ENCODE measurements around the gene SPPL2A. TPM values are rescaled to one million over a fixed set of nuclear protein-coding genes. Genes with fewer than 3 reads are reported as not detected.

Gene SPPL2A
- total RNA-seq, 1 experiment from 2014 or later = 61.0 TPM

DNA sequence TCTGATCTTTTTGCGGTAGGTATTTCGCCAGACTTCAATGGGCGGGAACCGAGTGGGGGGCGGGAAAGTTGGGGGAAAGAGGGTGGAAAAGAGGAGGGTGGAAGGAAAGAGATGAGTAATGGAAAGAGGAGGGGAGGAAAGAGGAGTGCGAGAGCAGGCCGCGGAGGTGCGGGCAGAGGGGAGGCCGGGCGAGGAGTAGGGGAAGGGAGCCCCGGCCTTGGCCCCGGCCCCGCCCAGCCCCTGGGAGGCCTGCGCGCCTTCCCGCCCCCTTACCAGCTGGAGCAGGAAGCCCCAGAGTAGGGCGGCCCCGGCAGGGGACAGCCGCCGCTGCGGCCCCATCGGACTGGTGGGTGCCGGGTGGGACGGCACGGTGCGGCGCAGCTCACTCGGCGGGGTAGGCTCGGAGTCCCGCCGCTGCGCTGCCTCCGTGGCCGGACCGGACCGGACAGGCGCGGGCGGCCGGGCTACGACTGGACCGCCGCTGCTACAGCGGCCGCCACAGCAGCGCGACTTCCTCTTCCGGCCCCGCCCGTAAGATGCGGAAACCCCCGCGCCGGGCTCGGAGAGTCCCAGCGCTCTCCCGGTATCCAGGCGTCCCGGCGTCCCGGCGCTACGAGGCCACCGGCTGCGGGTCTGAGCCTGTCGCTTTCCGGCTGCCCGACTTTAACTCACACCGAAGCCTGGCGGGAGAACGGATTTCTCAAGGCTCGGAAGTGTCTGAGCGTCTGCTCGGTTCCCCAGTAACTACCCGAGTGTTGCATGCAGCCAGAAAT is at the start of gene SPPL2A (continued):
- TF ChIP-seq YY1 (IDR thresholded peaks at IDR 0.05; ENCODE audit: extremely low read depth, insufficient replicate concordance, low read depth, low read length) (peak; percentile 35), CEBPB (IDR thresholded peaks at IDR 0.05; ENCODE audit: low read depth) (peak; percentile 61), EZH2phosphoT487 (IDR thresholded peaks at IDR 0.05; ENCODE audit: borderline replicate concordance) (no peak), SIN3A (IDR thresholded peaks at IDR 0.05; ENCODE audit: low read depth) (peak; percentile 75; the same call in 1 of the 2 replicates)
- TF ChIP-seq, protein P1, sequence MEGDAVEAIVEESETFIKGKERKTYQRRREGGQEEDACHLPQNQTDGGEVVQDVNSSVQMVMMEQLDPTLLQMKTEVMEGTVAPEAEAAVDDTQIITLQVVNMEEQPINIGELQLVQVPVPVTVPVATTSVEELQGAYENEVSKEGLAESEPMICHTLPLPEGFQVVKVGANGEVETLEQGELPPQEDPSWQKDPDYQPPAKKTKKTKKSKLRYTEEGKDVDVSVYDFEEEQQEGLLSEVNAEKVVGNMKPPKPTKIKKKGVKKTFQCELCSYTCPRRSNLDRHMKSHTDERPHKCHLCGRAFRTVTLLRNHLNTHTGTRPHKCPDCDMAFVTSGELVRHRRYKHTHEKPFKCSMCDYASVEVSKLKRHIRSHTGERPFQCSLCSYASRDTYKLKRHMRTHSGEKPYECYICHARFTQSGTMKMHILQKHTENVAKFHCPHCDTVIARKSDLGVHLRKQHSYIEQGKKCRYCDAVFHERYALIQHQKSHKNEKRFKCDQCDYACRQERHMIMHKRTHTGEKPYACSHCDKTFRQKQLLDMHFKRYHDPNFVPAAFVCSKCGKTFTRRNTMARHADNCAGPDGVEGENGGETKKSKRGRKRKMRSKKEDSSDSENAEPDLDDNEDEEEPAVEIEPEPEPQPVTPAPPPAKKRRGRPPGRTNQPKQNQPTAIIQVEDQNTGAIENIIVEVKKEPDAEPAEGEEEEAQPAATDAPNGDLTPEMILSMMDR (IDR thresholded peaks at IDR 0.05 in 2 of 3, conservative IDR thresholded peaks at IDR 0.05 in 1 of 3; ENCODE audit: borderline replicate concordance in 1 of 3, insufficient read depth in 1 of 3, low read depth in 2 of 3, low read length in 2 of 3) = no peak

DNA sequence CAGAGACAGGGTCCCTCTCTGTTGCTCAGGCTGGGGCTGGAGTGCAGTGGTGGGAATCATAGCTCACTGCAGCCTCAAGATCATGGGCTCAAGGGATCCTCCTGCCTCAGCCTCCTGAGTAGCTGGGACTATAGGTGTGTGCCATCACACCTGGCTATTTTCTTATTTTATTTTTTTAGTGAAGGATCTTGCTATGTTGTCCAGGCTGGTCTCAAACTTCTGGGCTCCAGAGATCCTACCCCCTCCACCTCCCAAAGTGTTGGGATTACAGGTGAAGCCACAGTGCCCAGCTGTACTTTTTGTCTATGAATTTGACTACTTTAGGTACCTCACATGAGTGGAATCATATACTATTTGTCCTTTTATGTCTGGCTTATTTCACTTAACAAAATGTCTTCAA is 49.1 kb upstream of the SPPL2A start:
- intact Hi-C loops (cut with micrococcal nuclease) = no loop called here
- TF ChIP-seq POLR2A (IDR thresholded peaks at IDR 0.05; ENCODE audit: borderline replicate concordance, extremely low read depth, insufficient read depth, insufficient read length) (no peak), TCF7L2 (IDR thresholded peaks at IDR 0.05; ENCODE audit: borderline replicate concordance, extremely low read depth, insufficient read depth, insufficient read length) (no peak), POLR2AphosphoS5 (IDR thresholded peaks at IDR 0.05; ENCODE audit: low read depth, low read length) (no peak), YY1 (IDR thresholded peaks at IDR 0.05; ENCODE audit: extremely low read depth, insufficient replicate concordance, low read depth, low read length) (no peak), ELF1 (IDR thresholded peaks at IDR 0.05; ENCODE audit: borderline replicate concordance, low read depth) (no peak), ZFX (IDR thresholded peaks at IDR 0.05) (no peak), RAD21 (IDR thresholded peaks at IDR 0.05; ENCODE audit: low read depth) (no peak), SRF (IDR thresholded peaks at IDR 0.05; ENCODE audit: low read depth) (no peak), EZH2phosphoT487 (IDR thresholded peaks at IDR 0.05; ENCODE audit: borderline replicate concordance) (no peak), EGR1 (IDR thresholded peaks at IDR 0.05; ENCODE audit: low read depth) (no peak), CBX3 (IDR thresholded peaks at IDR 0.05; ENCODE audit: low read depth) (no peak), ZNF274 (IDR thresholded peaks at IDR 0.05; ENCODE audit: low read depth, low read length) (no peak)
- TF ChIP-seq, protein P2, sequence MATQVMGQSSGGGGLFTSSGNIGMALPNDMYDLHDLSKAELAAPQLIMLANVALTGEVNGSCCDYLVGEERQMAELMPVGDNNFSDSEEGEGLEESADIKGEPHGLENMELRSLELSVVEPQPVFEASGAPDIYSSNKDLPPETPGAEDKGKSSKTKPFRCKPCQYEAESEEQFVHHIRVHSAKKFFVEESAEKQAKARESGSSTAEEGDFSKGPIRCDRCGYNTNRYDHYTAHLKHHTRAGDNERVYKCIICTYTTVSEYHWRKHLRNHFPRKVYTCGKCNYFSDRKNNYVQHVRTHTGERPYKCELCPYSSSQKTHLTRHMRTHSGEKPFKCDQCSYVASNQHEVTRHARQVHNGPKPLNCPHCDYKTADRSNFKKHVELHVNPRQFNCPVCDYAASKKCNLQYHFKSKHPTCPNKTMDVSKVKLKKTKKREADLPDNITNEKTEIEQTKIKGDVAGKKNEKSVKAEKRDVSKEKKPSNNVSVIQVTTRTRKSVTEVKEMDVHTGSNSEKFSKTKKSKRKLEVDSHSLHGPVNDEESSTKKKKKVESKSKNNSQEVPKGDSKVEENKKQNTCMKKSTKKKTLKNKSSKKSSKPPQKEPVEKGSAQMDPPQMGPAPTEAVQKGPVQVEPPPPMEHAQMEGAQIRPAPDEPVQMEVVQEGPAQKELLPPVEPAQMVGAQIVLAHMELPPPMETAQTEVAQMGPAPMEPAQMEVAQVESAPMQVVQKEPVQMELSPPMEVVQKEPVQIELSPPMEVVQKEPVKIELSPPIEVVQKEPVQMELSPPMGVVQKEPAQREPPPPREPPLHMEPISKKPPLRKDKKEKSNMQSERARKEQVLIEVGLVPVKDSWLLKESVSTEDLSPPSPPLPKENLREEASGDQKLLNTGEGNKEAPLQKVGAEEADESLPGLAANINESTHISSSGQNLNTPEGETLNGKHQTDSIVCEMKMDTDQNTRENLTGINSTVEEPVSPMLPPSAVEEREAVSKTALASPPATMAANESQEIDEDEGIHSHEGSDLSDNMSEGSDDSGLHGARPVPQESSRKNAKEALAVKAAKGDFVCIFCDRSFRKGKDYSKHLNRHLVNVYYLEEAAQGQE (IDR thresholded peaks at IDR 0.05; ENCODE audit: low read depth) = no peak
- TF ChIP-seq, protein P1 (IDR thresholded peaks at IDR 0.05 in 2 of 3, conservative IDR thresholded peaks at IDR 0.05 in 1 of 3; ENCODE audit: borderline replicate concordance in 1 of 3, insufficient read depth in 1 of 3, low read depth in 2 of 3, low read length in 2 of 3) = no peak

More for the DNA sequence above, 49.1 kb upstream of the SPPL2A start:
- RAD21 ChIA-PET (ENCODE audit: low non-redundant PET in 1 of 2, low total read pairs in 2 of 2, uncharacterized antibody in 2 of 2, unreplicated experiment in 2 of 2) = no interaction called here
- Histone ChIP-seq H3K27me3 (ENCODE audit: insufficient read depth, low read length) (no peaks in the 10 kb centered on the region), H2AFZ (ENCODE audit: low read depth, low read length, poor library complexity, severe bottlenecking) (no peak overlapping the region), H3K9me3 (ENCODE audit: control insufficient read depth in 1 of 2, insufficient read depth in 1 of 2, low read depth in 1 of 2, low read length in 2 of 2) (no peaks in the 10 kb centered on the region), H3K36me3 (ENCODE audit: control insufficient read depth in 1 of 2, insufficient read depth in 2 of 2, low read length in 2 of 2) (no peaks in the 10 kb centered on the region), H3K4me3 (replicated peaks in 1 of 2; ENCODE audit: low read depth in 1 of 2, low read length in 2 of 2) (no peak overlapping the region), H3K27ac (ENCODE audit: low read depth, low read length) (no peak overlapping the region), H3K4me1 (ENCODE audit: control insufficient read depth in 1 of 2, insufficient read depth in 2 of 2, low read length in 2 of 2) (peaks cover 7 to 8% of the 10 kb centered on the region in 2 experiments; a peak in 2 of 4 replicates), H4K20me1 (ENCODE audit: insufficient read depth) (no peaks in the 10 kb centered on the region), H3K79me2 (ENCODE audit: insufficient read depth, low read length) (no peaks in the 10 kb centered on the region), H3K9ac (ENCODE audit: low read length) (no peak overlapping the region), H3K4me2 (ENCODE audit: low read length) (no peak overlapping the region), H3K9me2 (ENCODE audit: insufficient read depth) (no peaks in the 10 kb centered on the region; the same call in 1 of the 2 replicates)
- no peak for DNase-seq (ENCODE audit: low read depth, low spot score)
- BruUV-seq (replicated peaks) = no TSS peak
- CTCF ChIA-PET = no interaction called here
- ATAC-seq = no peak
- POLR2A ChIA-PET = no interaction called here

All from HCT116 (cell line).